HEK293 (cell line): ENCODE measurements around the gene UNC80.

ENCODE experiments used
- BCL11A ChIP-seq: fragments of 450-650 bp; formaldehyde crosslinking; IDR thresholded peaks from 2 replicates; pipeline ENCODE4 v1.5.1; 2016; ENCODE audit warnings: low read depth, missing biosample characterization, missing genetic modification characterization
- CTCF ChIP-seq: fragments of 450-650 bp; formaldehyde crosslinking; IDR thresholded peaks from 2 replicates; pipeline ENCODE4 v1.5.1; 2016; ENCODE audit warnings: missing biosample characterization, missing genetic modification characterization
- EGR2 ChIP-seq: fragments of 450-650 bp; formaldehyde crosslinking; IDR thresholded peaks from 2 replicates; pipeline ENCODE4 v1.5.1; 2016; ENCODE audit warnings: low read depth, missing biosample characterization, missing genetic modification characterization
- REST ChIP-seq: fragments of 450-650 bp; formaldehyde crosslinking; IDR thresholded peaks from 2 replicates; pipeline ENCODE4 v1.5.1; 2016; ENCODE audit warnings: missing biosample characterization, missing genetic modification characterization
- TSHZ1 ChIP-seq: fragments of 450-650 bp; formaldehyde crosslinking; IDR thresholded peaks from 2 replicates; pipeline ENCODE4 v1.5.1; 2016; ENCODE audit warnings: missing biosample characterization, missing genetic modification characterization, borderline replicate concordance
- ZBTB8A ChIP-seq: fragments of 450-650 bp; formaldehyde crosslinking; IDR thresholded peaks from 2 replicates; pipeline ENCODE4 v1.5.1; 2016; ENCODE audit warnings: missing biosample characterization, missing genetic modification characterization
- ZNF18 ChIP-seq: fragments of 450-650 bp; formaldehyde crosslinking; IDR thresholded peaks from 2 replicates; pipeline ENCODE4 v1.5.1; 2016; ENCODE audit warnings: missing biosample characterization, missing genetic modification characterization
- ZNF624 ChIP-seq: fragments of 450-650 bp; formaldehyde crosslinking; IDR thresholded peaks from 2 replicates; pipeline ENCODE4 v1.5.1; 2017; ENCODE audit warnings: missing biosample characterization, missing genetic modification characterization
- ZNF785 ChIP-seq: fragments of 450-650 bp; formaldehyde crosslinking; IDR thresholded peaks from 2 replicates; pipeline ENCODE4 v1.5.1; 2016; ENCODE audit warnings: missing biosample characterization, missing genetic modification characterization
- ZSCAN5A ChIP-seq: fragments of 450-650 bp; formaldehyde crosslinking; IDR thresholded peaks from 2 replicates; pipeline ENCODE4 v1.5.1; 2016; ENCODE audit warnings: missing biosample characterization, missing genetic modification characterization

- TF ChIP-seq CTCF (tag by site-specific recombination) (no peak), ZNF785 (no peak), ZNF18 (tag by site-specific recombination) (no peak), REST (tag by site-specific recombination) (no peak), BCL11A (tag by site-specific recombination) (no peak), ZBTB8A (tag by site-specific recombination) (no peak), ZNF624 (tag by site-specific recombination) (no peak), EGR2 (tag by site-specific recombination) (no peak), TSHZ1 (tag by site-specific recombination) (no peak), ZSCAN5A (tag by site-specific recombination) (no peak)
These were observed 145.6 kb downstream of the UNC80 start for GRCh38 chr2:209917154-209917771.
